ENCODE measurements around the gene RAMP3.
"Not testable (repeated sequence)": the region's sequence is repeated elsewhere in the genome, so short reads cannot be mapped to it uniquely, and the experiment has no call there.

Gene RAMP3

GRCh38 chr7:45132708-45133320 lies 24.8 kb upstream of the RAMP3 start:
- DNase-seq (ENCODE audit: low spot score): no peak

- no peak for DNase-seq (ENCODE audit: low spot score)
These were observed 24.2 kb upstream of the RAMP3 start for GRCh38 chr7:45133352-45133751.

GRCh38 chr7:45133877-45134276 lies 23.7 kb upstream of the RAMP3 start:
- no peak for DNase-seq (ENCODE audit: low spot score)

- DNase-seq (ENCODE audit: low spot score): peak; percentile 94
These were observed 21.2 kb upstream of the RAMP3 start for GRCh38 chr7:45136106-45137060.

- DNase-seq (ENCODE audit: low spot score): no peak
These were observed 18.9 kb upstream of the RAMP3 start for GRCh38 chr7:45138433-45139267.

- DNase-seq (ENCODE audit: low spot score): peak; percentile 64
These were observed 16.8 kb upstream of the RAMP3 start for GRCh38 chr7:45140827-45141226.

- no peak for DNase-seq (ENCODE audit: low spot score)
These were observed 14.0 kb upstream of the RAMP3 start for GRCh38 chr7:45143616-45144015.

DNA sequence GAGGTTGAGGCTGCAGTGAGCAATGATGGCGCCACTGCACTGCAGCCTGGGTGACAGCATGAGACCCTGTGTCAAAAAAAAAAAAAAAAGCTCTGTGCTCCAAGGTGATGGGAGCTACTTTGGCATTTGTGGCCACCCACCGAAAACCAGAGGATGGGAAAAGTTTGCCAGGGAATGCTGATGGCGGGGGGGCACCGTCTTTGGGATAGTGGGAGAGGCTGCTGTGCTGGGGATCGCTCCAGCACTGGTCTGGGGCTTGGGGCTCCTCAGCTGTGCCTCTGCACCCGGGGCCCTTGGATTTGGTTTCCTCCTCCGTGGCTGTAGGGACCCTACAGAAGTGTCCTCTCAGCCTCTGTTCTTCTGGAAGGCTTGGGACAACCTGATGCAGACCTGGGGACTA lies 11.7 kb upstream of the RAMP3 start:
- no peak for DNase-seq (ENCODE audit: low spot score)

DNA sequence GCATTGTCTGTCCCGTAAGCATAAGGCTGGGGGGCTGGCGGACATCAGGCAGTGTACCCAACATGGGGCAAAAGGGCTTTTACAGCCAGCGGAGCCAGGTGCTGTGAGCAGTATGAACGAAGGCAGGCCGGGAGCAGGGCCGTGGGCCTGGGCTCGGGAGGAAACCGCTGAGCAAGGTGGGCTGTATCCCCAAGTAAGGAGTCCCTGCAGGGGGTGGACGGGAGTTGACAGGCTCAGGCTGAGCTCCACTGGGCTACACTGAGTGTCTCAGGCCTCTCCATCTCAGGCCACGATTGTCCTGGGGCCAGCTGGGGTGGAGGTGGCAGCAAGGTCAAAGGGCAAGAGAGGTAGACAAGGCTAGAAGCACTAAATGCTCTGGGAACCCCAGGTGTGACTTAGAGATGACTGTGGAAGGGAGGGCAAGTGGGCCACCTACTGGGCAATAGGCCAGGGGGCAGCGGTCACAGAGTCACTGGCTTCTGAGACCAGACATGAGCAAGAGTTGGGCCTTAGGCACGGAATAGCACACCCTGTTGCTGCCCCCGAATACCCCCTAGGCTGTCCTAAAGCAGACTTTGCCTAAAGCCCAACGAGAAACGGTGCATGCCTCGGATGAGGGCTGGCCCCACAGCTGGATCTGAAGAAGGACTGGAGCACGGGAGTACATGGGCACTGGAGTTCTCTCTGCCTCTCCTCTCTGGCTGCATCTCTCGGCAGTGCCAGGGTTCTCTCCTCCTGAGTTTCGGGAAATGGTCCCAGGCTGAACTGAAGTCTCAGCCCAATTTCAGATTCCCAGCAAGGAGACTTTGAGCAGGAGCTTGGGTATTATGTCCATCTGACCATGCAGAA lies 10.8 kb upstream of the RAMP3 start:
- DNase-seq (ENCODE audit: low spot score): no peak

DNA sequence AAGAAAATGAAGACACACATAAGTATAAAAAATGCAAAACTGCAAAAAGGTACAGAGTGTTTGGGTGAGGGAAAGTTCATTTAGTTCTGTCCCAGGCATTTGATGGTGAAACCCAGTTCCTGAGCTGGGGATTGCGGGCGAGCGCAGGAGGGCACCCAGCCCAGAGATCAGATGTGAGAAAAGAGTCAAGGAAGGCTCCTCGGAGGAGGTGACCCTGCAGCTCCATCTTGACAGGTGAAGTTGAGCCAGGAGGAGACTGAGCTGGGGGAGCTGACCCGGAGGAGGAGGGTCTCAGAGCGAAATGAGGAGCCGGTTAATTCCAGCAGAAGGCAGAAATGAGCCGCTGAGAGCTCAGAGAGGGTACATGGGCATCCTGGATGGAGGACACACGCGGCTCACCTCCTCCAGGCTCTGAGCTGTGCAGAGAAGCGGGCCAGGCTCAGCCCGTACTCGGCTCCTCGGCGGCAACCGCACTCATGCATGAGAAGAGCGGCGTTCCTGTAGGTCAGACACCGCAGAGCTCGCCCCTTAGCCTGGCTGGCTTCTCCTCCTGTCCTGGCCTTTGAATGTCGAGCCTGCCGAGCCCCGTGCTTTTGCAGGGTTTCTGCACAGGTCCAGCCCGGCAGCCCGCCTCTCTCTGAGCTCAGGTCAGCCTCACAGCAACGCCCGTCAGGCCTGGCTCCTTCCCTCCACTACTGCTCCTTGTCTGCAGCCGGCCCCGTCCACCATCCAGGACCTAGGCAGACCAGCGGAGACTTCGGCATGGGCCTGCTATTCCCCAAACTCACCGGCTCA lies 9.5 kb upstream of the RAMP3 start:
- no peak for DNase-seq (ENCODE audit: low spot score)

- DNase-seq (ENCODE audit: low spot score): no peak
These were observed 9.0 kb upstream of the RAMP3 start for GRCh38 chr7:45148653-45148973.

DNA sequence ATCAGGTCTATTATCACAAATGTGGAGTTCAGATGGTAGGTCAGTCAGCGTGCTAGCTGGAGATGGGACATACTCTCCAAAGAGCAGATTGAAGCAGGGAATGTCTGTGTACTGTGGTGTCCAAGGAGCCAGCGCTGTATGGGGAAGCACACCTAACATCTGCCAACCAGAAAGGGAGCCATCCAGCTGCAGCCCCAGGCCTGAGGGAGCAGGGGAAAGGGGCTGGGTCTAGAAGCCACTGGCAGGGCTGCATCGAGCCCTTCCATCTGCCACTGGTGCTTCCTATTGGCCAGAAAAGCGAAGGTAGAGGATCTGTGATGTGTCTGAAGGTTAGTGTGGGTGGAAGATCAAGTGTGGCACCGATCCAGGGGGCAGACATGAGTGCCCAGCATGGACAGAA lies 8.0 kb upstream of the RAMP3 start:
- no peak for DNase-seq (ENCODE audit: low spot score)

DNA sequence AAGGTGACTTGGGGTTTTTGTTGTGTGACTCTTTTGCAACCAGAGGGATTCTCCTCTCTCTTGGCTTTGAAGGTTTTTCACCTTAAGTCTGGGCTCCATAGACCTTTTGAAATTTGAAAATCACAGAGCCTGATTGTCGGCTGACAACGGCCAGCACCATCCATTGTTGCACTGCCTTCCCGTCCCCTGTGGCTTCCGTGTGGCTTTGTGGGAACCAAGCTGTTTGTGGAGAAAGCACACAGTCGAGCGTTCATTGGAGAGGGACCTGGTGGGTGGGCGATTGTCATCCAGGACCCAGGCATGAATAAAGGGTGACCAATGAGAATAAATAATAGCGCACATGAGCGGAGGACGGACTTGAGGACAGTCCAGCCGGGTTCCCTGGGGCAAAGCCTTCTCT lies 7.4 kb upstream of the RAMP3 start:
- DNase-seq (ENCODE audit: low spot score): no peak

DNA sequence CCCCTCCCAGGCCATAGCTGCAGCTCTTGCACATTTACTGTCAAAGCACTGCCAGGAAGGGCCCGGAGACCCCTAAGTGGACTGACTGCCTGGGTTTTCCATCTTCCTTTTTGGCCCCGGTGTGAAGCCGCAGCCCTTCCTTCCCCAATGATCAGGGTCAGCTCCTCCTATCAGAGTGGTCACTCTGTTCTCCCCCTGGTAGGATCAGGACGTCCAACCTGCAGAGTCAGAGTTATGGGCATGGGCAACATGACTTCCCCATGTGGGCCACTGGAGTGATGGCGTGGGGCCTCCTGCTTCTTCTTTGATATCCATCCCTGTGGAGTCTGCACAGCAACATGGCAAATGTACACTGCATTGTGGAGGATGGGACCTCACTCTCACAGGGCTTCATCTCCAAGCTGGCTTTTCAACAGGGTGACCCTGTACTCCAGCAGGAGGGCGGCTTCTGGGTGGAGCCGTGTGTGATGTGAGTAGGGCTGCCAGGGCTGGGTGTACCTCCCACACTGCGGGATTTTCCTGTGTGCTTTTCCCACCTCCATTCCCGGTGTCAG lies 6.4 kb upstream of the RAMP3 start:
- no peak for DNase-seq (ENCODE audit: low spot score)

GRCh38 chr7:45151967-45152366 lies 5.6 kb upstream of the RAMP3 start:
- no peak for DNase-seq (ENCODE audit: low spot score)

- peak; percentile 40 for DNase-seq (ENCODE audit: low spot score)
These were observed 4.4 kb upstream of the RAMP3 start for GRCh38 chr7:45153233-45153632.

- not testable (repeated sequence) for DNase-seq (ENCODE audit: low spot score)
These were observed 3.7 kb upstream of the RAMP3 start for GRCh38 chr7:45153861-45154260.

- DNase-seq (ENCODE audit: low spot score): no peak
These were observed 2.2 kb upstream of the RAMP3 start for GRCh38 chr7:45155357-45155900.

DNA sequence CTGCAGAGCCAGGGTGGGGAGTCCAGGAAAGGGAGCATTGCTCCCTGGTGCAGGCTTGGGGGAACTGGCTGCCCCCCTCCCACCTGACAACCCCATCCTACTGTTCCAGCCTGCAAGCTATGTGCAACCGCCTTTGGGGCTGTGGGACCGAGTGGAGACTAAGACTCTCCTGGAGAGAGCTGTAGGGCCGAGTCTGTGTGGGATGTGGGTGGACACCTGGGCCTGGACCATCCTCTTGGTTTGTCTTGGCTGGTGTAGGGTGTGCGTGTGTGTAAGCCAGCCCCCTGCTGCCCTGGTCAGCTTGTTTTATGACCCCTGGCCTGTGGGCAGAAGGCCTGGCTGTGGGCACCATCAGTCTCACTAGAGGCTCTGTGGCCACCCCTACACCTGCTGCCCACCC lies 1.6 kb upstream of the RAMP3 start:
- DNase-seq (ENCODE audit: low spot score): no peak

- no peak for DNase-seq (ENCODE audit: low spot score)
These were observed 897 bp upstream of the RAMP3 start for GRCh38 chr7:45156516-45157272.

Data from NAMALWA (cell line).